Peyer's patch (tissue), 4 donors: Measurements from ENCODE around the gene MEGF6. TPM values are rescaled to one million over a fixed set of nuclear protein-coding genes. Genes with fewer than 3 reads are reported as not detected.

ENCODE experiments used
- DNase-seq, 3 donors: peaks; one replicate each; pipeline ENCODE4 v3.0.0-alpha.2; 2017 to 2019
- H3K27ac ChIP-seq, 4 donors: fragments of 200-600 bp; sonication (generic); one replicate each; pipeline ENCODE4 v1.5.1; 2016 to 2019
- H3K27me3 ChIP-seq, 2 donors: fragments of 200-600 bp; sonication (generic); one replicate each; pipeline ENCODE4 v1.5.1; 2019
- H3K36me3 ChIP-seq, 3 donors: fragments of 200-600 bp; sonication (generic); one replicate each; pipeline ENCODE4 v1.5.1; 2016 to 2019
- H3K4me1 ChIP-seq, 4 donors: fragments of 200-600 bp; sonication (generic); one replicate each; pipeline ENCODE4 v1.5.1; 2016 to 2019
- H3K4me3 ChIP-seq, 4 donors: fragments of 200-600 bp; sonication (generic); 1 replicate in 3 of 4; 2 replicates in 1 of 4; pipeline ENCODE4 v1.5.1; 2016 to 2019; ENCODE audit warnings: mild to moderate bottlenecking in 1 of 4
- H3K9me3 ChIP-seq, 4 donors: fragments of 200-600 bp; sonication (generic); one replicate each; pipeline ENCODE4 v1.5.1; 2016 to 2019; ENCODE audit warnings: mild to moderate bottlenecking in 1 of 4
- CTCF ChIP-seq, 6 experiments: fragments of 450-650 bp in 4 of 6; fragments of 200-600 bp in 2 of 6; sonication (generic) in 1 of 6; IDR thresholded peaks; one replicate each; pipeline ENCODE4 v1.5.1; 2017 to 2019; ENCODE audit warnings: antibody characterized with exemption in 6 of 6, mild to moderate bottlenecking in 3 of 6, moderate library complexity in 1 of 6
- POLR2A ChIP-seq, 2 donors: fragments of 450-650 bp; IDR thresholded peaks; one replicate each; pipeline ENCODE4 v1.5.1; 2017; ENCODE audit warnings: antibody characterized with exemption in 2 of 2, mild to moderate bottlenecking in 2 of 2, moderate library complexity in 2 of 2
- total RNA-seq, 4 donors: library from RNA; depleted of rRNA; stranded (reverse); fragments of >200 nt; gene quantifications; one replicate each; pipeline ENCODE4 v1.1.0, GENCODE V29; 2016

MEGF6 gene
- total RNA-seq, 4 donors from 2014 or later = 2.5 to 61.1 (median 11.1) TPM

DNA sequence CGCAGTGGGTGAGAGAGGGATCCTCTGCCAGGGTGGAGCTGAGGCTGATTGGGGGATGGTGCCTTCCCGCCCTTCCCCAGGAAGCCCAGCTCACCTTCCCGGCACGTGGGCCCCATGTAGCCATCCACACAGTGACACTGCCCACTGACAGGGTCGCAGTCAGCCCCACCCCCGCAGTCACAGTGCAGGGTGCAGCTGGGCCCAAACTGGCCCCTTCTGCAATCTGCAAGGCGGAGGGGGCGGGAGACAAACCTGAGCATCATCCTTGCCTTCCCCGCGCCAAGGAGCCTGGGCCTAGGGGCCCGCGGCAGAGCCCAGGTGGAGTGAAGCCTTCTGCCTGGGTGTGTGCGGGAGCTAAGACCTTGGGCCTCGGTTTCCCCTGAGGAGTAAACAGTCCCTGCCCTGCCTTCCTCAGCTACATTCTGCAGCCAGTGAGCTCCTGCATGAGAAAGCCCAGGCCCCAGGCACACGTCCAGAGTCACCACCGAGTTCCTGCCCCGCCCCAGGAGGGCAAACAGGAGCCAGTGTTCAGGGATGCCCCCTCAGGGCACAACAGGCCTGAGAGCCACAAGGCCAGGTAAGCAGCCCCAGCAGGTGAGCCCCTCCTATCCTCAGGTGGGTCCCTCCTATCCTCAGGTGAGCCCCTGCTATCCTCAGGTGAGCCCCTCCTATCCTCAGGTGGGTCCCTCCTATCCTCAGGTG is 118.6 kb downstream of the MEGF6 start:
- no peaks in the 10 kb centered on the region for H3K36me3 ChIP-seq
- no peak overlapping the region for H3K4me3 ChIP-seq
- no peak for DNase-seq
- TF ChIP-seq POLR2A (IDR thresholded peaks at IDR 0.05) (no peak), CTCF (IDR thresholded peaks at IDR 0.05) (no peak)
- no peaks in the 10 kb centered on the region for H3K27me3 ChIP-seq
- H3K4me1 ChIP-seq = peaks cover 0 to 5% (median 2%) of the 10 kb centered on the region in 4 donors
- H3K9me3 ChIP-seq = no peaks in the 10 kb centered on the region
- no peak overlapping the region for H3K27ac ChIP-seq

GRCh38 chr1:3491291-3492246 is 119.7 kb downstream of the MEGF6 start:
- Histone ChIP-seq H3K27me3 (no peaks in the 10 kb centered on the region), H3K27ac (no peak overlapping the region), H3K4me1 (peaks cover 0 to 5% (median 2%) of the 10 kb centered on the region in 4 donors), H3K4me3 (peak overlapping the region in 1 of 4 donors; percentile 7), H3K36me3 (no peaks in the 10 kb centered on the region), H3K9me3 (no peaks in the 10 kb centered on the region)
- DNase-seq = peak; percentile 78 to 89 (median 87)
- TF ChIP-seq CTCF (IDR thresholded peaks at IDR 0.05) = peak; percentile 92 to 100 (median 98)
- TF ChIP-seq POLR2A (IDR thresholded peaks at IDR 0.05) = no peak

- H3K27me3 ChIP-seq = no peaks in the 10 kb centered on the region
- H3K27ac ChIP-seq = no peak overlapping the region
- H3K4me3 ChIP-seq = no peak overlapping the region
- H3K36me3 ChIP-seq = no peaks in the 10 kb centered on the region
- TF ChIP-seq POLR2A (IDR thresholded peaks at IDR 0.05) (no peak), CTCF (IDR thresholded peaks at IDR 0.05) (no peak)
- peaks cover 0 to 5% (median 2%) of the 10 kb centered on the region in 4 donors for H3K4me1 ChIP-seq
- no peak for DNase-seq
- no peaks in the 10 kb centered on the region for H3K9me3 ChIP-seq
These were observed 121.1 kb downstream of the MEGF6 start for GRCh38 chr1:3490046-3490745.

- Histone ChIP-seq H3K27ac (no peak overlapping the region), H3K9me3 (no peaks in the 10 kb centered on the region), H3K36me3 (no peaks in the 10 kb centered on the region), H3K4me3 (no peak overlapping the region), H3K27me3 (no peaks in the 10 kb centered on the region), H3K4me1 (peaks cover 0 to 13% (median 2%) of the 10 kb centered on the region in 4 donors)
- no peak for DNase-seq
- TF ChIP-seq CTCF (IDR thresholded peaks at IDR 0.05) = no peak
- TF ChIP-seq POLR2A (IDR thresholded peaks at IDR 0.05) = no peak
These were observed 122.9 kb downstream of the MEGF6 start for GRCh38 chr1:3488432-3488831.

- TF ChIP-seq POLR2A (IDR thresholded peaks at IDR 0.05) (no peak), CTCF (IDR thresholded peaks at IDR 0.05) (no peak)
- no peak overlapping the region for H3K27ac ChIP-seq
- no peak overlapping the region for H3K4me3 ChIP-seq
- peaks cover 0 to 39% (median 5%) of the 10 kb centered on the region in 4 donors for H3K4me1 ChIP-seq
- H3K27me3 ChIP-seq = no peaks in the 10 kb centered on the region
- no peaks in the 10 kb centered on the region for H3K36me3 ChIP-seq
- no peaks in the 10 kb centered on the region for H3K9me3 ChIP-seq
- DNase-seq = no peak
These were observed 126.3 kb downstream of the MEGF6 start for GRCh38 chr1:3485016-3485415.
